Chondrocyte (in vitro differentiated cells): ENCODE results near the gene URB1. TPM values are rescaled to one million over a fixed set of nuclear protein-coding genes. Genes with fewer than 3 reads are reported as not detected.

Source experiments
- DNase-seq: peaks from one replicate; pipeline ENCODE4 v3.0.0; 2021; ENCODE audit warnings: mixed read lengths, low spot score
- H3K27ac Mint-ChIP-seq: one replicate; pipeline ENCODE4 v1.8.0; 2021; ENCODE audit warnings: mild to moderate bottlenecking, moderate library complexity, mixed read lengths; ENCODE audit not compliant: unreplicated experiment
- H3K27me3 Mint-ChIP-seq: 2 replicates; pipeline ENCODE4 v1.8.0; 2021; ENCODE audit warnings: low read depth, mixed read lengths
- H3K36me3 Mint-ChIP-seq: 2 replicates; pipeline ENCODE4 v1.8.0; 2021; ENCODE audit warnings: low read depth, mixed read lengths
- H3K4me1 Mint-ChIP-seq: 2 replicates; pipeline ENCODE4 v1.8.0; 2021; ENCODE audit warnings: low read depth, mild to moderate bottlenecking, mixed read lengths
- H3K4me3 Mint-ChIP-seq: one replicate; pipeline ENCODE4 v1.8.0; 2021; ENCODE audit warnings: mild to moderate bottlenecking, moderate library complexity, mixed read lengths; ENCODE audit not compliant: unreplicated experiment
- H3K9me3 Mint-ChIP-seq: 2 replicates; pipeline ENCODE4 v1.8.0; 2021; ENCODE audit warnings: low read depth, mixed read lengths
- CTCF ChIP-seq: fragments of 200-600 bp; sonication (generic); IDR thresholded peaks from 2 replicates; pipeline ENCODE4 v1.5.0; 2021; ENCODE audit warnings: antibody characterized with exemption, mild to moderate bottlenecking, moderate library complexity
- total RNA-seq: library from RNA; stranded (reverse); gene quantifications from 3 replicates; pipeline ENCODE4 v1.2.1, GENCODE V29; 2021

URB1 gene
- total RNA-seq, 1 donor from 2014 or later, result 15.1 TPM

DNA sequence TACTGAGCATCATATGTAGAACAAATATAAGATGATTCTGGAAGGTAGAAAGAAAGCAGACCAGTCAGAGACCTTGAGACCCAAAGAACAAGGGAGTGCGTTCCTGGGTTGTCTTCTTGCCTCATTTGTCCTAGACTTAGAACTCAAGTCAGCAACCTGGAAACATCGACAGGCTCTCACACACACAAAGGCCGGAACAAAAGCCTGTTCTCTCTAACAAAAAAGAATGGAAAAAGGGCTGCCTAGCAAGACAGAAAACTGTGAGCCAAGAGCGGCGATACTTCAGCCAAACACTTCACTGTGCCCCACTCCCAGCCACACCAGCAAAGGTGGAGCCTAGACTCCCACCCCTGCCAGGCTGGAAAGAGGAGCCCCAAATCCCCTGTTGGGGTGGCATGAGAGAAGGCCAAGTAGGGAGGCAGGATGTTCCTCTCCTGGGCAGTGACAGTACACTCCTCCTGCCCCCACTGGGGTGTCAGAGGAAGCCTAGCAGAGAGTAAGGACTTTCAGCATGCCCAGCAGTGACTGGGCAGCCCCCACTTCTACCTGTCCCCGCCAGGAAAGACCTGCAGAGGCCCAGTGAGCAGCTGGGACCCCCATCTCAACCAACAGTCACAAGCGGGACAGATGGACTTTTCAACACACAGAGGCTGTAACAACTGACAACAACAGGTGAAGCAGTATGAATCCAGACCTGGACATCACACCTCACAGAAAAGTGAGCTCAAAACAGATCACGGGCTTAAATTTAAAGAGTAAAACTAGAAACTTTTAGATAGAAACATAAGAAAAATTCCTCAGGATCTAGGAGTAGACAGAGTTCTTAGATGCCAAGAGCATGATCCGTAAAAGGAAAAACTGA is 61.1 kb downstream of the URB1 start:
- Mint-ChIP-seq H3K36me3 (peaks cover 41% of the 10 kb centered on the region), H3K27me3 (no peaks in the 10 kb centered on the region), H3K9me3 (peaks cover 5% of the 10 kb centered on the region), H3K4me1 (peaks cover 45% of the 10 kb centered on the region), H3K4me3 (no peak overlapping the region), H3K27ac (no peak overlapping the region)
- DNase-seq, result no peak
- TF ChIP-seq CTCF, result no peak

GRCh38 chr21:32330784-32331311 is 62.0 kb downstream of the URB1 start:
- H3K27ac Mint-ChIP-seq, result no peak overlapping the region
- no peak overlapping the region for H3K4me3 Mint-ChIP-seq
- peaks cover 44% of the 10 kb centered on the region for H3K36me3 Mint-ChIP-seq
- peaks cover 5% of the 10 kb centered on the region for H3K9me3 Mint-ChIP-seq
- TF ChIP-seq CTCF, result no peak
- H3K4me1 Mint-ChIP-seq, result peaks cover 37% of the 10 kb centered on the region
- no peak for DNase-seq
- no peaks in the 10 kb centered on the region for H3K27me3 Mint-ChIP-seq

DNA sequence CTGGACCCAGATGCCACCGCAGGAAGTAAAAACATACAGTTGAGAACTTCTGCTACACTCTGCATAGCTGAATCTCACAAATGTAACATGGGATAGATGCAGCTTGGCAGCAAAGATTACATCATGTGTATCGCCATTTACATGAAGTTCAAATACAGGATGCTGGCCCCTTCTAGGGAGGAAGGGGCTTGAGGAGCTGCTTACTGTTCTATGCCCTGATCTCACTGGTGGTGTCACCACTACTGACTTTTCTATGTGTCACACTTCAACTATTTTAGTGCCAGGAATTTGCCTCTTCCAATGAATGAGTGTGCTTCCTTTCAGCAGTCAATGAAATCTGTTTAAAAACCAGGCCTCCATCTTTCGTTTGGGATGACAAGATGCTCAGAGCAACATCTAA is 63.0 kb downstream of the URB1 start:
- DNase-seq, result no peak
- Mint-ChIP-seq H3K36me3 (peaks cover 46% of the 10 kb centered on the region), H3K4me1 (peaks cover 26% of the 10 kb centered on the region), H3K9me3 (peaks cover 5% of the 10 kb centered on the region), H3K27ac (no peak overlapping the region), H3K27me3 (no peaks in the 10 kb centered on the region), H3K4me3 (no peak overlapping the region)
- no peak for TF ChIP-seq CTCF

DNA sequence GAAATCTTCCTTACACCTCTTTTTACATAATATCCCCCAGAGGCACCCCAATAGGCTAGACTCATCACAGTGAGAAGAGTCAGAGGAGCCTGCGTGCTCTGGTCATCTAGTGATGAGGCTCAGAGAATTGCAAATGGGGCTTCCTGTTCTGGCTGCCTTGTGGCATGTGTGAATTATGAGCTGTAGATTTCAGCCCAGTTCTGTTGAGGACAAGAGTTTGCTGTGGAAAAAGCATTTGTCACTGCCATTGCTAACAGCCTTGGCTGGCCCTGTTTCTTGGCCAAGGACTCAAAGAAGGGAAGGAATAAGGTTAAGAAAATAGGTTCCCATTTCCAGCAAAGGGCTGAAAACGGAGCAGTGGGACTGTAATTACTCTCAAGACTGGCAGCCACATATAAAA is 63.5 kb downstream of the URB1 start:
- no peak for DNase-seq
- no peak for TF ChIP-seq CTCF
- no peak overlapping the region for H3K4me3 Mint-ChIP-seq
- no peaks in the 10 kb centered on the region for H3K27me3 Mint-ChIP-seq
- H3K4me1 Mint-ChIP-seq, result peaks cover 24% of the 10 kb centered on the region
- peaks cover 5% of the 10 kb centered on the region for H3K9me3 Mint-ChIP-seq
- H3K36me3 Mint-ChIP-seq, result peaks cover 50% of the 10 kb centered on the region
- peak overlapping the region; percentile 69 for H3K27ac Mint-ChIP-seq

DNA sequence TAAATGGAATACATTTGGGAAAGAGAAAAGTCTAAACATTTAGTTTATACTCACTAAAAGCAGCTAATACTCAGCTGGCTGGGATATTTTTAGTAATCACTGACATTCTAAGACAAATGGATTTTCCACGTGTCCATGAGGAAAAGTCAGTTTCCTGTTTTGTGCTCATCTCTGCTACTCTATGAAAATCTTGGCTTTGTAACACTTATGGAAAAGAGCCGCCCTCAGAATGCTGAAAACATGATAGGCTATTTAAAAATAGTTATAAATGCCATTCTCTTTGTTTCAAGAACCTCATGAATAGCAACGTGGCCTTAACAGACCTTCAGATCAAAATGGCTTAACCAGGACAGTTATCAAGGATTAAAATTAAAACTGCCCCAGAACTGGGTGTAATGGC is 64.2 kb downstream of the URB1 start:
- no peak for DNase-seq
- peak overlapping the region; percentile 73 for H3K27ac Mint-ChIP-seq
- H3K9me3 Mint-ChIP-seq, result peaks cover 5% of the 10 kb centered on the region
- no peak overlapping the region for H3K4me3 Mint-ChIP-seq
- no peak for TF ChIP-seq CTCF
- peaks cover 53% of the 10 kb centered on the region for H3K36me3 Mint-ChIP-seq
- peaks cover 24% of the 10 kb centered on the region for H3K4me1 Mint-ChIP-seq
- H3K27me3 Mint-ChIP-seq, result no peaks in the 10 kb centered on the region
